Measurements from ENCODE around the gene SPTBN1. TPM values are rescaled to one million over a fixed set of nuclear protein-coding genes. Genes with fewer than 3 reads are reported as not detected.

The SPTBN1 gene
- total RNA-seq, 4 donors from 2014 or later, result 132 to 239 (median 195) TPM

DNA sequence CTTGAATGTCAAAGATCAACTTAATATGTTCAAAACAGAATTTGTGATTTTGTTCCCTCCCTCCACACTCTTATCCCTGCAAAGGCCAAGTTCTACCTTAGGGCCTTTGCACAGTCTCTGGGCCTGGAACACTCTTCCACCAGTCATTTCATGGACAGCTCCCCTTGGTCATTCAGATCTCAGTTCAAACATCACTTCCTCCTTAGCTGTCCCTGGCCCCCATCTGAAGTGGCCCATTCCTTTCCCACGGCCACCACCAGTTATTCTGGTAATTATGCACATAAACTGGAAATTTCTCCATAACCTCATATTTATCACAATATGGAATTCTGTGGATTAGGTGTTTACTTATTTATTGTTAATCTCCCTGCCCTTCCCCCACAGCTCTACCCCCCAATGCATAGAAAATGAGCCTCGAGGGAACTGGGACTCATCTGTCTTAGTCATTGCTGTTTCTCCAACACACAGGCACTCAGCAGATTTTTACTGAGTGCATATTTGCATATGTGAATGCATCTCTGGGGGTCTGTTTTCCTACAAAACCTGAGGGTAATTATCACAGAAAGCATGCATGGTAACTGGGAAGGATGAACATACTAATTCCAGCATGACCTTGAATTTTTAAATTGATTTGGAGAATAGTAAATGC, 35.5 kb upstream of the SPTBN1 start:
- H3K4me3 ChIP-seq (ENCODE audit: low read depth, poor library complexity, severe bottlenecking), result no peak overlapping the region
- WGBS, 2 donors, result 63 to 85% methylated on average over 2 of the region's 2 CpGs
- DNase-seq (ENCODE audit: low spot score in 2 of 2), result no peak
- TF ChIP-seq, protein P1, sequence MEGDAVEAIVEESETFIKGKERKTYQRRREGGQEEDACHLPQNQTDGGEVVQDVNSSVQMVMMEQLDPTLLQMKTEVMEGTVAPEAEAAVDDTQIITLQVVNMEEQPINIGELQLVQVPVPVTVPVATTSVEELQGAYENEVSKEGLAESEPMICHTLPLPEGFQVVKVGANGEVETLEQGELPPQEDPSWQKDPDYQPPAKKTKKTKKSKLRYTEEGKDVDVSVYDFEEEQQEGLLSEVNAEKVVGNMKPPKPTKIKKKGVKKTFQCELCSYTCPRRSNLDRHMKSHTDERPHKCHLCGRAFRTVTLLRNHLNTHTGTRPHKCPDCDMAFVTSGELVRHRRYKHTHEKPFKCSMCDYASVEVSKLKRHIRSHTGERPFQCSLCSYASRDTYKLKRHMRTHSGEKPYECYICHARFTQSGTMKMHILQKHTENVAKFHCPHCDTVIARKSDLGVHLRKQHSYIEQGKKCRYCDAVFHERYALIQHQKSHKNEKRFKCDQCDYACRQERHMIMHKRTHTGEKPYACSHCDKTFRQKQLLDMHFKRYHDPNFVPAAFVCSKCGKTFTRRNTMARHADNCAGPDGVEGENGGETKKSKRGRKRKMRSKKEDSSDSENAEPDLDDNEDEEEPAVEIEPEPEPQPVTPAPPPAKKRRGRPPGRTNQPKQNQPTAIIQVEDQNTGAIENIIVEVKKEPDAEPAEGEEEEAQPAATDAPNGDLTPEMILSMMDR (IDR thresholded peaks at IDR 0.05), result no peak
- TF ChIP-seq POLR2A (IDR thresholded peaks at IDR 0.05), result no peak
- intact Hi-C loops (cut with DNase I; ENCODE audit: low total_unique reads), result no loop called here

DNA sequence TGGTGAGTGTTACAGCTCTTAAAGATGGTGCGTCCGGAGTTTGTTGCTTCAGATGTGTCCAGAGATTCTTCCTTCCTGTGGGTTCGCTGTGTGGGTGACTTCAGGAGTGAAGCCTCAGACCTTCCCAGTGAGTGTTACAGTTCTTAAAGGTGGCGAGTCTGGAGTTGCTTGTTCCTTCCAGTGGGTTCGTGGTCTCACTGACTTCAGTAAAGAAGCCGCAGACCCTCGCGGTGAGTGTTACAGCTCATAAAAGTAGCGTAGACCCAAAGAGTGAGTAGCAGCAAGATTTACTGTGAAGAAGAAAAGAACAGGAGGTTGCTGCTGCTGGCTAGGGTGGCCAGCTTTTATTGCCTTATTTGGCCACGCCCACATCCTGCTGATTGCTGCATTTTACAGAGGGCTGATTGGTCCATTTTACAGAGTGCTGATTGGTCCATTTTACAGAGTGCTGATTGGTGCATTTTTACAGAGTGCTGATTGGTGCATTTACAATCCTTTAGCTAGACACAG, 34.0 kb upstream of the SPTBN1 start:
- H3K4me3 ChIP-seq (ENCODE audit: low read depth, poor library complexity, severe bottlenecking), result no peak overlapping the region
- no peak for TF ChIP-seq POLR2A (IDR thresholded peaks at IDR 0.05)
- TF ChIP-seq, protein P1 (IDR thresholded peaks at IDR 0.05), result no peak
- 90 to 92% methylated on average over 10 of the region's 10 CpGs for WGBS, 2 donors
- DNase-seq (ENCODE audit: low spot score in 2 of 2), result no peak
- intact Hi-C loops (cut with DNase I; ENCODE audit: low total_unique reads), result no loop called here

DNA sequence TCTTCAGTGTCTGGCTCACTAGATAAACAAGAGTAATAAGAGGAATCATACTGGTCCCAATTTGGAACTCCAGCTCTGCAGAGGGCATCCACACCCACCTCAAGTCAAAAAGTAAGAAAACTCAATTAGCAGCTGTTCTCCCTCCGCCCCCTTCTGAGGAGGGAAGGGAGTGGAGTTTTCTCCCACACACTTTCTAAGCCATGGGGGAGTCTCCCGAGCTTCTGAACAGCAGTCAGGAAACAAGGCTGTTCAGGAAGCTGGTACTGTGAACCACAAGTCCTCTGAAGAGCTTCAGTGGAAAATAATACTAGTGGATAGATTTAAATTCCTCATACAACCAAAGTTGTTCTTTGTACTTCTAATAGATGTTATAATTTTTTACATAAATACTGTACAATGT, 32.9 kb upstream of the SPTBN1 start:
- H3K4me3 ChIP-seq (ENCODE audit: low read depth, poor library complexity, severe bottlenecking), result no peak overlapping the region
- 71 to 76% methylated on average over 2 of the region's 2 CpGs for whole genome bisulfite sequencing, 2 donors
- intact Hi-C loops (cut with DNase I; ENCODE audit: low total_unique reads), result no loop called here
- DNase-seq (ENCODE audit: low spot score in 2 of 2), result no peak
- TF ChIP-seq, protein P1 (IDR thresholded peaks at IDR 0.05), result no peak
- TF ChIP-seq POLR2A (IDR thresholded peaks at IDR 0.05), result no peak

DNA sequence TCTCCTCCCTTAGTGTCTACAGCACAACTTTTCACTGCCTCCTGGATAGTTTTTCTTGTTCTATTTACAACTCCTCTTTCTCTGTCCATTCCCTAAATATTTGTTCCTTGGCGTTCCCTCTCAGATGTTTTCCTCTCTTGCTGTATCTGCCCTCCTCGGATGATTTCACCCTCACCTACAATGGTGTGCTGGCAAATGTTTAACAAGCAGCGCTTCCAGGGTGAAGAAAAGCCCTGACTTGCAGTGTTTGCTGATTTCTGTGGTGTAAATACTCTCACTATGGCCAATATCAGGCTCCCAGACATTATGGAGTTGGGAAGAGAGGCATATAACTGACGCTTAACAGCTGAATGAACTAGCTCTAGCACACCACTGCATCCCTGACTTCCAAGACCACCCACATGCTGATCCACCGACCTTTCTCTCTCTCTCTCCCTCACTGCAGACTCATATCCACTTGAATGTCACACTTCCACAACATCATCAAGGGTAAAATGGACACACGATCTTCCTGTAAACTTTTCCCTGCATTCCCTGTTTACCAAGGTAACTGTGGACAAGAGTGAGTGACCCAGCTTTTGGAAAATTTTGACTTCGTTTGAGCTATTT, 31.5 kb upstream of the SPTBN1 start:
- WGBS, 2 donors, result 85 to 89% methylated on average over 7 of the region's 7 CpGs
- intact Hi-C loops (cut with DNase I; ENCODE audit: low total_unique reads), result no loop called here
- no peak overlapping the region for H3K4me3 ChIP-seq (ENCODE audit: low read depth, poor library complexity, severe bottlenecking)
- TF ChIP-seq POLR2A (IDR thresholded peaks at IDR 0.05), result no peak
- TF ChIP-seq, protein P1 (IDR thresholded peaks at IDR 0.05), result no peak
- DNase-seq (ENCODE audit: low spot score in 2 of 2), result no peak

DNA sequence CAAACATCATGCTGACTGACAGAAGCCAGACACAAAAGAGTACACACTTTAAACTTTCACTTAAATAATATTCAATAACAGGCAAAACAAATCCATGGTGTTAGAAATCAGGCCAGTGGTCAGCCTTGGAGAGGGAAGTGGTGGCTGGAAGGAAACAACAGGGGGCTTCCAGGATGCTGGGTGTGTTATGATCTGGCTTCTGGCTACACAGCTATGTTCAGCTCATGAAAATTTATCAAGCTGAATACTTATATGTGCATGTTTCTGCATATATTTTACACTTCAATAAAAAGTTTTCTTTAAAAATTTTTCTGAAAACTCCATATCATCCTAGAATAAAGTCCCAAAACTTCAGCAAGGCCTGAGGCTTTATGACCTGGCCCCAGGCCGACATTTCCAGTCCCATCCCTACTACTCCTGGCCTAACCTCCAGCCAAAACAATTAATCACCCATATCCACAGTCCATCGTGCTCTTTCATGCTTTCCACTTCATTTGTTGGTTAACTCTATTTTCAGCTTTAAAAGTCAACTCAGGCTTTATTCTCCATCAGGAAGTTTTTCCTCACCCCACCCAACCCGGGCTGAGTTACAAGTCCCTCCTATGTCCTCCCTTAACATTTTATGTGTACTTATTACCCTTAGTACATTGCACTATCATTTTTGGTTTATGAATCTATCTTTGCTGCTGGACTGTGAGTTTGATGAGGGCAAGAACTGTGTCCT, 27.9 kb upstream of the SPTBN1 start:
- TF ChIP-seq POLR2A (IDR thresholded peaks at IDR 0.05), result no peak
- TF ChIP-seq, protein P1 (IDR thresholded peaks at IDR 0.05), result no peak
- DNase-seq (ENCODE audit: low spot score in 2 of 2), result no peak
- no peak overlapping the region for H3K4me3 ChIP-seq (ENCODE audit: low read depth, poor library complexity, severe bottlenecking)
- intact Hi-C loops (cut with DNase I; ENCODE audit: low total_unique reads), result no loop called here
- 19 to 23% methylated on average over 3 of the region's 3 CpGs for WGBS, 2 donors
